ENCODE results near the gene SLC25A23.

SLC25A23 gene

DNA sequence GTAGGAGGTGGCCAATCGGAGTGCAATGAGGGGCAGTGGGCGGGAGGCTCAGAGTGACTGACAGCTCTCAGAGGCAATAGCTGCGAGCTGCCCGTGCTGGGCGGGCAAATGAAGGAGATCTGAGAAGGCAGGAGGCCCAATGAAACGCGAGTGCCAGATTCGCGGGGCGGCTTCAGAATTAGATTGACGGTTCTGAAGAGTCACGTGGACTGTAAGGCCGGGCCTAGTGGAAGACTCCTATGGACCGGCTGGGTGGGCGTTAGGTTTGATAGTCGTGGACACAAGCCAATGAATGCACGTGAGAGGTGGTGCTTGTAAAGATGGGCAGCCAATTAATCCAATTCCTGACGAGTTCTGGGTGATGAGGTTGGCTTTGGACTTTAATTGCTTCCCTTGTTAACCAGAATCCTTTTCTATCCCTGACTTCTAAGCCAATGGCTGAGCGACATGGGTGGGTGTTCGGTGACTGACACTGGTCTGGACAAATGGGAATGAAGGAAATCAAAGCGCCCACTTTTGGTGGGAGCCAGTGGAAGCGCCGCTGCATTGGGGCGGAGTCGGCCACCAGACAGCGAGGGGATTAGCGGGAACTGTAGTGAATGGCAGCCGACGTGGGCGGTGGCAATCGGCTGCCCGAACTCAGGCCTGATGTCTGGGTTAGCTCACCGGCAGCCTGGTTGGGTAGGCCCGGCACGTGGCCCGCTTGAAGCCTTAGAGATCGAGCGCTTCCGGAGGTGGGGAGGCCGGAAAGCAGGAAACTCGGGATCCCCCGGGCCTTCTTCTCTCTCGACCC lies 34.5 kb downstream of the SLC25A23 start:
- Histone ChIP-seq H3K4me3 (ENCODE audit: low read depth, low read length) (no peak overlapping the region), H3K4me1 (no peaks in the 10 kb centered on the region), H3K9me3 (peaks cover 8% of the 10 kb centered on the region), H3K27me3 (peaks cover 4% of the 10 kb centered on the region), H3K36me3 (peaks cover 29% of the 10 kb centered on the region)
- peak; percentile 99 for DNase-seq
- TF ChIP-seq, protein P1, sequence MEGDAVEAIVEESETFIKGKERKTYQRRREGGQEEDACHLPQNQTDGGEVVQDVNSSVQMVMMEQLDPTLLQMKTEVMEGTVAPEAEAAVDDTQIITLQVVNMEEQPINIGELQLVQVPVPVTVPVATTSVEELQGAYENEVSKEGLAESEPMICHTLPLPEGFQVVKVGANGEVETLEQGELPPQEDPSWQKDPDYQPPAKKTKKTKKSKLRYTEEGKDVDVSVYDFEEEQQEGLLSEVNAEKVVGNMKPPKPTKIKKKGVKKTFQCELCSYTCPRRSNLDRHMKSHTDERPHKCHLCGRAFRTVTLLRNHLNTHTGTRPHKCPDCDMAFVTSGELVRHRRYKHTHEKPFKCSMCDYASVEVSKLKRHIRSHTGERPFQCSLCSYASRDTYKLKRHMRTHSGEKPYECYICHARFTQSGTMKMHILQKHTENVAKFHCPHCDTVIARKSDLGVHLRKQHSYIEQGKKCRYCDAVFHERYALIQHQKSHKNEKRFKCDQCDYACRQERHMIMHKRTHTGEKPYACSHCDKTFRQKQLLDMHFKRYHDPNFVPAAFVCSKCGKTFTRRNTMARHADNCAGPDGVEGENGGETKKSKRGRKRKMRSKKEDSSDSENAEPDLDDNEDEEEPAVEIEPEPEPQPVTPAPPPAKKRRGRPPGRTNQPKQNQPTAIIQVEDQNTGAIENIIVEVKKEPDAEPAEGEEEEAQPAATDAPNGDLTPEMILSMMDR (IDR thresholded peaks at IDR 0.05; ENCODE audit: low read depth, low read length) = no peak

GRCh38 chr19:6424195-6424938 lies 35.2 kb downstream of the SLC25A23 start, which contains the start of gene KHSRP:
Gene KHSRP (minus strand): TSS chr19:6424811. CDS start chr19:6424701, 110 bp downstream.
- TF ChIP-seq, protein P1 (IDR thresholded peaks at IDR 0.05; ENCODE audit: low read depth, low read length) = no peak
- peaks cover 8% of the 10 kb centered on the region for H3K9me3 ChIP-seq
- H3K4me3 ChIP-seq (ENCODE audit: low read depth, low read length) = peak within 1 kb of the TSS; percentile 98
- H3K27me3 ChIP-seq = no peaks in the 10 kb centered on the region
- H3K36me3 ChIP-seq = peaks cover 36% of the 10 kb centered on the region
- no peaks in the 10 kb centered on the region for H3K4me1 ChIP-seq
- peak; percentile 47 for DNase-seq

- H3K4me3 ChIP-seq (ENCODE audit: low read depth, low read length) = peak overlapping the region; percentile 98
- DNase-seq = peak; percentile 60
- TF ChIP-seq, protein P1 (IDR thresholded peaks at IDR 0.05; ENCODE audit: low read depth, low read length) = no peak
- no peaks in the 10 kb centered on the region for H3K4me1 ChIP-seq
- H3K27me3 ChIP-seq = no peaks in the 10 kb centered on the region
- peaks cover 8% of the 10 kb centered on the region for H3K9me3 ChIP-seq
- peaks cover 44% of the 10 kb centered on the region for H3K36me3 ChIP-seq
These were observed 35.9 kb downstream of the SLC25A23 start for GRCh38 chr19:6423499-6424194.

DNA sequence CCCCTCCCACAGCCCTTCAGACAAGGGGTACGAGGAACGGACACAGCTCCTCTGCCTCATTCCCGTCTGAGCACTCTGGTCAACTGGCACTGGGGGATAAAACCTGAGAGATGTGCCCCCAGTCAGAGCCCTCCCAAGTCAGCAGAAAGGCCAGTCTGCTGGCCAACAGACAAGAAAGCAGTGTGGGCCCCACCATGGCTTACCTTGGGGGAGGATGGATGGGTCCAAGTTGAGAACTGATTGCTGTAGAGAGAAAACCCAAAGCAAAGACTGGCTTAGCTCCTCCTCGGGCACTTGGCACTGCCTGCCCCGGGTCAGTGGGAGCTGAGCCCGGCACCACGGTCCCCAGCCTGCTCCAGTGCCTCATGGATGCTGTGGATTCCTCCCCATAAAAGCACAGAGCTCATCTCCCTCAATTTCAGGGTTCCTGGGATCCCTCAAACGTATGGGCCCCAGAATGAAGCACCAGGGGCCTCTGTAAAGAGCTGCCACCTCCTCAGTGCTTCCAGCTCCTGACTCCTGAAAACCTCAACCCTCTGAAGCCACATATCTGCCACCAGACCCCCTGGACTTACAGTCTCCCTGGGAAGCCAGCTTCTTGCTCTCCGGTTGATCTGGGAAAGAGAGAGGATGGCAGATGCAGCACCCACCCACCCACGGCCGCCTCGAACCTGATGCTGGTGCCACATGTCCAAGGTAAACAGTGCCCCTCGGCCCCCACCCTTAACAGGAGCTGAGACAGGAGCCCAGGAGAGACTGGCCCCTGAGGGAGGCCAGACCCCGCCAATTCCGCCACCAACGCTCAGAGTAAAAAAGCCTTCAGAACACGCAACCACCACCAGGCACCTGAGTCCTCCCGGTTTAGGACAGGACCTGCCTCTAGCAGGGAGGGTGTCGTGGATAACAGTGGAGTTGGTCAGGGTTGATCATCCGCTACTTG lies 38.2 kb downstream of the SLC25A23 start:
- peaks cover 8% of the 10 kb centered on the region for H3K9me3 ChIP-seq
- H3K27me3 ChIP-seq = no peaks in the 10 kb centered on the region
- H3K4me3 ChIP-seq (ENCODE audit: low read depth, low read length) = no peak overlapping the region
- TF ChIP-seq, protein P1 (IDR thresholded peaks at IDR 0.05; ENCODE audit: low read depth, low read length) = no peak
- DNase-seq = no peak
- peaks cover 67% of the 10 kb centered on the region for H3K36me3 ChIP-seq
- no peaks in the 10 kb centered on the region for H3K4me1 ChIP-seq

DNA sequence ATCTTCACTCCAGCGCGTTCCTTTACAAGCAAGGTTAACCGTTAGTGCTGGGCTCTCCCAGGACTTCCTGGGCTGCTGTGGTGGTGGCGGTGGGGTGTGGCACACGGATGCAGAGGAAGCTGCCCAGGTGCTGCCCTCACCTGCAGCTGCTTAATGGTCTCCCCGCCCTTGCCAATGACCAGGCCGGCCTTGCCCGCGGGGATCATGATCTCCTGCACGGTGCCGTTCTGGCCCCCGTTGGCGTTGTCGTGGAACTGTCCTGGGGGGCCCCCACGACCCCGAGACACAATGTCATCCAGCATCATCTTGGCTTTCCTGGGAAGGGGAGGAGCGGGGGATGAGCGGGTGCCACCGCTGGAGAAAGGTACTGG lies 41.0 kb downstream of the SLC25A23 start:
- H3K36me3 ChIP-seq = peaks cover 89% of the 10 kb centered on the region
- no peak for DNase-seq
- no peaks in the 10 kb centered on the region for H3K9me3 ChIP-seq
- TF ChIP-seq, protein P1 (IDR thresholded peaks at IDR 0.05; ENCODE audit: low read depth, low read length) = no peak
- H3K27me3 ChIP-seq = no peaks in the 10 kb centered on the region
- H3K4me3 ChIP-seq (ENCODE audit: low read depth, low read length) = no peak overlapping the region
- no peaks in the 10 kb centered on the region for H3K4me1 ChIP-seq
